HEK293 (cell line): ENCODE results near the gene ELK4.

Experiments used
- BCL11B ChIP-seq: fragments of 450-650 bp; formaldehyde crosslinking; IDR thresholded peaks from 2 replicates; pipeline ENCODE4 v1.5.1; 2016; ENCODE audit warnings: low read depth, missing biosample characterization, missing genetic modification characterization
- EGR2 ChIP-seq: fragments of 450-650 bp; formaldehyde crosslinking; IDR thresholded peaks from 2 replicates; pipeline ENCODE4 v1.5.1; 2016; ENCODE audit warnings: low read depth, missing biosample characterization, missing genetic modification characterization
- ELK4 ChIP-seq: IDR thresholded peaks from 2 replicates; pipeline ENCODE4 v1.6.1; 2011; ENCODE audit warnings: mild to moderate bottlenecking, low read depth, low read length, borderline replicate concordance
- GLIS1 ChIP-seq: fragments of 450-650 bp; formaldehyde crosslinking; IDR thresholded peaks from 2 replicates; pipeline ENCODE4 v1.5.1; 2016; ENCODE audit warnings: missing biosample characterization, missing genetic modification characterization
- IKZF3 ChIP-seq: fragments of 450-650 bp; IDR thresholded peaks from 2 replicates; pipeline ENCODE4 v1.5.0; 2018; ENCODE audit warnings: missing biosample characterization, mild to moderate bottlenecking, missing genetic modification characterization, moderate library complexity
- INSM2 ChIP-seq: fragments of 450-650 bp; formaldehyde crosslinking; IDR thresholded peaks from 2 replicates; pipeline ENCODE4 v1.5.1; 2016; ENCODE audit warnings: missing biosample characterization, missing genetic modification characterization
- KLF8 ChIP-seq: fragments of 450-650 bp; formaldehyde crosslinking; IDR thresholded peaks from 2 replicates; pipeline ENCODE4 v1.5.1; 2016; ENCODE audit warnings: missing biosample characterization, missing genetic modification characterization
- KLF9 ChIP-seq: fragments of 450-650 bp; formaldehyde crosslinking; IDR thresholded peaks from 2 replicates; pipeline ENCODE4 v1.5.1; 2016; ENCODE audit warnings: missing biosample characterization, missing genetic modification characterization, low read depth
- MYNN ChIP-seq: fragments of 450-650 bp; formaldehyde crosslinking; IDR thresholded peaks from 2 replicates; pipeline ENCODE4 v1.5.1; 2016; ENCODE audit warnings: missing biosample characterization, missing genetic modification characterization, borderline replicate concordance
- PATZ1 ChIP-seq: fragments of 450-650 bp; formaldehyde crosslinking; IDR thresholded peaks from 2 replicates; pipeline ENCODE4 v1.5.1; 2016; ENCODE audit warnings: missing biosample characterization, missing genetic modification characterization
- SCRT2 ChIP-seq: fragments of 450-650 bp; formaldehyde crosslinking; IDR thresholded peaks from 2 replicates; pipeline ENCODE4 v1.5.1; 2016; ENCODE audit warnings: missing biosample characterization, missing genetic modification characterization
- SP2 ChIP-seq: fragments of 450-650 bp; formaldehyde crosslinking; IDR thresholded peaks from 2 replicates; pipeline ENCODE4 v1.5.1; 2016; ENCODE audit warnings: missing biosample characterization, missing genetic modification characterization
- SP7 ChIP-seq: fragments of 450-650 bp; formaldehyde crosslinking; IDR thresholded peaks from 2 replicates; pipeline ENCODE4 v1.5.1; 2016; ENCODE audit warnings: missing biosample characterization, missing genetic modification characterization
- ZBTB17 ChIP-seq: fragments of 450-650 bp; formaldehyde crosslinking; IDR thresholded peaks from 2 replicates; pipeline ENCODE4 v1.5.1; 2016; ENCODE audit warnings: missing biosample characterization, missing genetic modification characterization
- ZBTB20 ChIP-seq: fragments of 450-650 bp; formaldehyde crosslinking; IDR thresholded peaks from 2 replicates; pipeline ENCODE4 v1.5.1; 2016; ENCODE audit warnings: missing biosample characterization, missing genetic modification characterization
- ZBTB48 ChIP-seq: fragments of 450-650 bp; formaldehyde crosslinking; IDR thresholded peaks from 2 replicates; pipeline ENCODE4 v1.5.1; 2016; ENCODE audit warnings: missing biosample characterization, missing genetic modification characterization
- ZFP41 ChIP-seq: fragments of 450-650 bp; formaldehyde crosslinking; IDR thresholded peaks from 2 replicates; pipeline ENCODE4 v1.5.1; 2016; ENCODE audit warnings: missing biosample characterization, missing genetic modification characterization, borderline replicate concordance
- ZNF121 ChIP-seq: fragments of 450-650 bp; formaldehyde crosslinking; IDR thresholded peaks from 2 replicates; pipeline ENCODE4 v1.5.1; 2016; ENCODE audit warnings: missing biosample characterization, missing genetic modification characterization
- ZNF2 ChIP-seq: fragments of 450-650 bp; formaldehyde crosslinking; IDR thresholded peaks from 2 replicates; pipeline ENCODE4 v1.5.1; 2016; ENCODE audit warnings: missing biosample characterization, missing genetic modification characterization
- ZNF324 ChIP-seq: fragments of 450-650 bp; formaldehyde crosslinking; IDR thresholded peaks from 2 replicates; pipeline ENCODE4 v1.5.1; 2016; ENCODE audit warnings: missing biosample characterization, missing genetic modification characterization
- ZNF501 ChIP-seq: fragments of 450-650 bp; formaldehyde crosslinking; IDR thresholded peaks from 2 replicates; pipeline ENCODE4 v1.5.1; 2016; ENCODE audit warnings: missing biosample characterization, missing genetic modification characterization
- ZNF561 ChIP-seq: fragments of 450-650 bp; IDR thresholded peaks from 2 replicates; pipeline ENCODE4 v1.5.1; 2018; ENCODE audit warnings: missing biosample characterization, missing genetic modification characterization, borderline replicate concordance
- ZNF600 ChIP-seq: fragments of 450-650 bp; formaldehyde crosslinking; IDR thresholded peaks from 2 replicates; pipeline ENCODE4 v1.5.1; 2016; ENCODE audit warnings: missing biosample characterization, missing genetic modification characterization
- ZNF610 ChIP-seq: fragments of 450-650 bp; formaldehyde crosslinking; IDR thresholded peaks from 2 replicates; pipeline ENCODE4 v1.5.1; 2016; ENCODE audit warnings: missing biosample characterization, missing genetic modification characterization, borderline replicate concordance
- ZNF623 ChIP-seq: fragments of 450-650 bp; formaldehyde crosslinking; IDR thresholded peaks from 2 replicates; pipeline ENCODE4 v1.5.1; 2016; ENCODE audit warnings: missing biosample characterization, missing genetic modification characterization
- ZNF677 ChIP-seq: fragments of 450-650 bp; IDR thresholded peaks from 2 replicates; pipeline ENCODE4 v1.5.0; 2018; ENCODE audit warnings: missing biosample characterization, mild to moderate bottlenecking, missing genetic modification characterization, moderate library complexity
- ZNF777 ChIP-seq: fragments of 450-650 bp; formaldehyde crosslinking; IDR thresholded peaks from 2 replicates; pipeline ENCODE4 v1.5.1; 2017; ENCODE audit warnings: missing biosample characterization, missing genetic modification characterization, borderline replicate concordance
- ZNF792 ChIP-seq: fragments of 450-650 bp; formaldehyde crosslinking; IDR thresholded peaks from 2 replicates; pipeline ENCODE4 v1.5.1; 2016; ENCODE audit warnings: missing biosample characterization, missing genetic modification characterization
- ZNF843 ChIP-seq: fragments of 450-650 bp; formaldehyde crosslinking; IDR thresholded peaks from 2 replicates; pipeline ENCODE4 v1.5.1; 2016; ENCODE audit warnings: missing biosample characterization, missing genetic modification characterization
- ZSCAN23 ChIP-seq: fragments of 450-650 bp; formaldehyde crosslinking; IDR thresholded peaks from 2 replicates; pipeline ENCODE4 v1.5.1; 2016; ENCODE audit warnings: missing biosample characterization, missing genetic modification characterization
- TF ChIP-seq, protein P1 (sequence below): fragments of 450-650 bp; formaldehyde crosslinking; IDR thresholded peaks from 2 replicates; pipeline ENCODE4 v1.5.1; 2016; ENCODE audit warnings: missing biosample characterization, missing genetic modification characterization
- TF ChIP-seq, protein P2 (sequence below): fragments of 450-650 bp; formaldehyde crosslinking; IDR thresholded peaks from 2 replicates; pipeline ENCODE4 v1.5.1; 2016; ENCODE audit warnings: missing biosample characterization, missing genetic modification characterization

The ELK4 gene

GRCh38 chr1:205631010-205631767 lies 622 bp downstream of the ELK4 start (continued):
- peak; percentile 85; the same call in 1 of the 2 replicates for TF ChIP-seq ZNF561 (tag by site-specific recombination)
- peak; percentile 53; the same call in 1 of the 2 replicates for TF ChIP-seq ZNF610
- TF ChIP-seq ZNF121 (tag by site-specific recombination) = no peak
- TF ChIP-seq ZFP41 (tag by site-specific recombination) = no peak
- TF ChIP-seq, protein P1, sequence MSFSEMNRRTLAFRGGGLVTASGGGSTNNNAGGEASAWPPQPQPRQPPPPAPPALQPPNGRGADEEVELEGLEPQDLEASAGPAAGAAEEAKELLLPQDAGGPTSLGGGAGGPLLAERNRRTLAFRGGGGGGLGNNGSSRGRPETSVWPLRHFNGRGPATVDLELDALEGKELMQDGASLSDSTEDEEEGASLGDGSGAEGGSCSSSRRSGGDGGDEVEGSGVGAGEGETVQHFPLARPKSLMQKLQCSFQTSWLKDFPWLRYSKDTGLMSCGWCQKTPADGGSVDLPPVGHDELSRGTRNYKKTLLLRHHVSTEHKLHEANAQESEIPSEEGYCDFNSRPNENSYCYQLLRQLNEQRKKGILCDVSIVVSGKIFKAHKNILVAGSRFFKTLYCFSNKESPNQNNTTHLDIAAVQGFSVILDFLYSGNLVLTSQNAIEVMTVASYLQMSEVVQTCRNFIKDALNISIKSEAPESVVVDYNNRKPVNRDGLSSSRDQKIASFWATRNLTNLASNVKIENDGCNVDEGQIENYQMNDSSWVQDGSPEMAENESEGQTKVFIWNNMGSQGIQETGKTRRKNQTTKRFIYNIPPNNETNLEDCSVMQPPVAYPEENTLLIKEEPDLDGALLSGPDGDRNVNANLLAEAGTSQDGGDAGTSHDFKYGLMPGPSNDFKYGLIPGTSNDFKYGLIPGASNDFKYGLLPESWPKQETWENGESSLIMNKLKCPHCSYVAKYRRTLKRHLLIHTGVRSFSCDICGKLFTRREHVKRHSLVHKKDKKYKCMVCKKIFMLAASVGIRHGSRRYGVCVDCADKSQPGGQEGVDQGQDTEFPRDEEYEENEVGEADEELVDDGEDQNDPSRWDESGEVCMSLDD (tag by site-specific recombination) = peak; percentile 81
- TF ChIP-seq ZSCAN23 = 0 out of 2 replicates have a peak, but pooled peaks have one; percentile 47
- peak; percentile 49; the same call in 1 of the 2 replicates for TF ChIP-seq BCL11B
- no peak; the same call in 1 of the 2 replicates for TF ChIP-seq ZNF623 (tag by site-specific recombination)
- TF ChIP-seq, protein P2, sequence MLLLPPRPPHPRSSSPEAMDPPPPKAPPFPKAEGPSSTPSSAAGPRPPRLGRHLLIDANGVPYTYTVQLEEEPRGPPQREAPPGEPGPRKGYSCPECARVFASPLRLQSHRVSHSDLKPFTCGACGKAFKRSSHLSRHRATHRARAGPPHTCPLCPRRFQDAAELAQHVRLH = peak; percentile 55
- TF ChIP-seq EGR2 = peak; percentile 10; the same call in 1 of the 2 replicates
- TF ChIP-seq KLF8 (tag by site-specific recombination) = peak; percentile 76
- peak; percentile 78; the same call in 1 of the 2 replicates for TF ChIP-seq ZNF2
- TF ChIP-seq ZBTB17 (tag by site-specific recombination) = peak; percentile 90
- TF ChIP-seq ZNF600 = peak; percentile 80
- peak; percentile 70 for TF ChIP-seq SCRT2 (tag by site-specific recombination)
- peak; percentile 64; the same call in 1 of the 2 replicates for TF ChIP-seq ZNF843
- peak; percentile 77 for TF ChIP-seq IKZF3
- peak; percentile 87 for TF ChIP-seq SP7 (tag by site-specific recombination)
- peak; percentile 93 for TF ChIP-seq PATZ1
- peak; percentile 81 for TF ChIP-seq ZNF501 (tag by site-specific recombination)
- peak; percentile 71; the same call in 1 of the 2 replicates for TF ChIP-seq ZBTB20 (tag by site-specific recombination)
- 0 out of 2 replicates have a peak, but pooled peaks have one; percentile 36 for TF ChIP-seq ZNF792 (tag by site-specific recombination)
- TF ChIP-seq ZBTB48 (tag by site-specific recombination) = peak; percentile 83; the same call in 1 of the 2 replicates
- TF ChIP-seq KLF9 = peak; percentile 52; the same call in 1 of the 2 replicates
- TF ChIP-seq INSM2 (tag by site-specific recombination) = peak; percentile 48; the same call in 1 of the 2 replicates
- TF ChIP-seq SP2 (tag by site-specific recombination) = peak; percentile 45
- no peak for TF ChIP-seq MYNN (tag by site-specific recombination)
- TF ChIP-seq GLIS1 (tag by site-specific recombination) = peak; percentile 76
- no peak for TF ChIP-seq ELK4
- peak; percentile 36; the same call in 1 of the 2 replicates for TF ChIP-seq ZNF324 (tag by site-specific recombination)
- 0 out of 2 replicates have a peak, but pooled peaks have one; percentile 11 for TF ChIP-seq ZNF677
- TF ChIP-seq ZNF777 (tag by site-specific recombination) = no peak
